Measurements from ENCODE around the gene SHH. TPM values are rescaled to one million over a fixed set of nuclear protein-coding genes. Genes with fewer than 3 reads are reported as not detected.

The SHH gene
- total and polyA plus RNA-seq, 2 donors (not counting 3 experiments of a cell fraction or from before 2014, with no cell fraction given): not detected

GRCh38 chr7:155844526-155844925, 32.3 kb upstream of the SHH start:
- DNase-seq (ENCODE audit: low read depth, low spot score) (no peak), FAIRE-seq (no peak)
- CTCF ChIA-PET: no interaction called here
- POLR2A ChIA-PET: no interaction called here
- H3K27me3 ChIP-seq (ENCODE audit: control insufficient read depth in 2 of 2, insufficient read depth in 2 of 2, low read length in 2 of 2): no peaks in the 10 kb centered on the region
- H3K9me1 ChIP-seq (replicated peaks; ENCODE audit: control insufficient read depth, extremely low read depth, insufficient read depth, low read length): no peaks in the 10 kb centered on the region
- no peak overlapping the region for H3K27ac ChIP-seq (ENCODE audit: insufficient read depth, low read depth, low read length)
- H3K9me3 ChIP-seq (replicated peaks; ENCODE audit: control insufficient read depth, insufficient read depth, low read length): no peaks in the 10 kb centered on the region
- dilution Hi-C loops (cut with MboI; ENCODE audit: extremely low pct_ligation_motif_present, low sequenced_read_pairs) (no loop called here), intact Hi-C loops (cut with micrococcal nuclease) (no loop called here)
- H3K4me3 ChIP-seq (replicated peaks in 1 of 3; ENCODE audit: insufficient read depth in 1 of 3, low read depth in 1 of 3, low read length in 3 of 3): no peak overlapping the region
- no peak overlapping the region for H3K4me2 ChIP-seq (ENCODE audit: insufficient read depth, low read length)
- BruUV-seq (replicated peaks): no TSS peak
- H3K9ac ChIP-seq (replicated peaks; ENCODE audit: extremely low read depth, insufficient read depth, low read length): no peak overlapping the region
- TF ChIP-seq GATA2 (IDR thresholded peaks at IDR 0.05; ENCODE audit: insufficient read depth, insufficient read length, low read depth, low read length): no peak
- TF ChIP-seq MAX (IDR thresholded peaks at IDR 0.05; ENCODE audit: insufficient read depth, insufficient read length): no peak
- no peak for TF ChIP-seq POLR2AphosphoS5 (IDR thresholded peaks at IDR 0.05; ENCODE audit: insufficient read depth, low read depth, low read length)
- no peaks in the 10 kb centered on the region for H3K36me3 ChIP-seq (ENCODE audit: control insufficient read depth in 2 of 2, extremely low read depth in 1 of 2, insufficient read depth in 2 of 2, low read length in 2 of 2)
- H4K20me1 ChIP-seq (replicated peaks; ENCODE audit: control insufficient read depth, extremely low read depth, insufficient read depth, low read length): no peaks in the 10 kb centered on the region
- H2AFZ ChIP-seq (ENCODE audit: low read depth, low read length): no peak overlapping the region
- H3K79me2 ChIP-seq (ENCODE audit: control insufficient read depth, insufficient read depth, low read length): no peaks in the 10 kb centered on the region
- H3K4me1 ChIP-seq (ENCODE audit: control insufficient read depth, extremely low read depth, insufficient read depth, low read length): no peaks in the 10 kb centered on the region

GRCh38 chr7:155844019-155844453, 31.8 kb upstream of the SHH start:
- Histone ChIP-seq H3K36me3 (ENCODE audit: control insufficient read depth in 2 of 2, extremely low read depth in 1 of 2, insufficient read depth in 2 of 2, low read length in 2 of 2) (no peaks in the 10 kb centered on the region), H2AFZ (ENCODE audit: low read depth, low read length) (no peak overlapping the region), H3K9me1 (replicated peaks; ENCODE audit: control insufficient read depth, extremely low read depth, insufficient read depth, low read length) (no peaks in the 10 kb centered on the region), H3K9ac (replicated peaks; ENCODE audit: extremely low read depth, insufficient read depth, low read length) (no peak overlapping the region), H3K27ac (ENCODE audit: insufficient read depth, low read depth, low read length) (no peak overlapping the region), H4K20me1 (replicated peaks; ENCODE audit: control insufficient read depth, extremely low read depth, insufficient read depth, low read length) (no peaks in the 10 kb centered on the region), H3K9me3 (replicated peaks; ENCODE audit: control insufficient read depth, insufficient read depth, low read length) (no peaks in the 10 kb centered on the region), H3K4me1 (ENCODE audit: control insufficient read depth, extremely low read depth, insufficient read depth, low read length) (no peaks in the 10 kb centered on the region), H3K79me2 (ENCODE audit: control insufficient read depth, insufficient read depth, low read length) (no peaks in the 10 kb centered on the region), H3K4me3 (replicated peaks in 1 of 3; ENCODE audit: insufficient read depth in 1 of 3, low read depth in 1 of 3, low read length in 3 of 3) (no peak overlapping the region), H3K4me2 (ENCODE audit: insufficient read depth, low read length) (no peak overlapping the region), H3K27me3 (ENCODE audit: control insufficient read depth in 2 of 2, insufficient read depth in 2 of 2, low read length in 2 of 2) (no peaks in the 10 kb centered on the region)
- TF ChIP-seq POLR2AphosphoS5 (IDR thresholded peaks at IDR 0.05; ENCODE audit: insufficient read depth, low read depth, low read length): no peak
- TF ChIP-seq CTCF (IDR thresholded peaks at IDR 0.05; ENCODE audit: extremely low read depth in 1 of 2, insufficient read depth in 1 of 2, low read depth in 1 of 2, low read length in 2 of 2): no peak
- TF ChIP-seq MYC (IDR thresholded peaks at IDR 0.05; ENCODE audit: low read depth, low read length): no peak
- ChIA-PET POLR2A (no interaction called here), CTCF (no interaction called here)
- no TSS peak for BruUV-seq (replicated peaks)
- dilution Hi-C loops (cut with MboI; ENCODE audit: extremely low pct_ligation_motif_present, low sequenced_read_pairs) (no loop called here), intact Hi-C loops (cut with micrococcal nuclease) (no loop called here)
- DNase-seq (ENCODE audit: low read depth, low spot score) (no peak), FAIRE-seq (no peak)
